ENCODE data around the gene MKI67.

DNA sequence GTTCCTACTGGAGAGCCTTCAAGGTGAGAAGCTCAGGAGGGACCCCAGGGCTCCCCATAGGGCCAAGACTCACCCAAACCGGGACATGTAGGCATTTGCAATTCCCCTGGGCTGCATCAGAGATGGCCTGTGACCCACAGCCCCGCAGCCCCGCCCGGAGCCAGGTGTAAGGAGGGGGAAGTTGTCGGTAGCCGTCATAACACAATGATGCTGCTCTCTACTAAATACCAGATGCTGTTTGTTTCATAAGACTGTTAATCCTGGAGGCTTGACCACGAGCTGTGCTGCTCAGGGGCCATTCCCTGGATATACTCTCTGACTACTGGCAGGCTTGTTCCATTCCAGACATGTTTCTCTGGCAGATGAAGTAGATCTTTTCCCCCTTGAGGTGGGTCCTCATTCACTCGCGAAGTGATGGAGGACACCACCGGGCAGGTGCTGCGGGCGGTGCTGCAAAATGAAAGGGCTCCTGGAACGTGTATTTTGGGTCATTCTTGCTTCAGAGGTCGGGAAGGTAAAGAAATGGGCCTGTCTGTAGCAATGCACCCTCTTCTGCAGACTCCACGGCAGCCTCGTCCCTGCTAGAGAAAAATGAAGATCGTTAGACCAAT, 61.1 kb downstream of the MKI67 start:
- no peak for TF ChIP-seq RFX5 (IDR thresholded peaks at IDR 0.05; ENCODE audit: low read depth, low read length)
- TF ChIP-seq POLR2A (IDR thresholded peaks at IDR 0.05; ENCODE audit: low read depth, low read length) = no peak
- TF ChIP-seq, protein P1, sequence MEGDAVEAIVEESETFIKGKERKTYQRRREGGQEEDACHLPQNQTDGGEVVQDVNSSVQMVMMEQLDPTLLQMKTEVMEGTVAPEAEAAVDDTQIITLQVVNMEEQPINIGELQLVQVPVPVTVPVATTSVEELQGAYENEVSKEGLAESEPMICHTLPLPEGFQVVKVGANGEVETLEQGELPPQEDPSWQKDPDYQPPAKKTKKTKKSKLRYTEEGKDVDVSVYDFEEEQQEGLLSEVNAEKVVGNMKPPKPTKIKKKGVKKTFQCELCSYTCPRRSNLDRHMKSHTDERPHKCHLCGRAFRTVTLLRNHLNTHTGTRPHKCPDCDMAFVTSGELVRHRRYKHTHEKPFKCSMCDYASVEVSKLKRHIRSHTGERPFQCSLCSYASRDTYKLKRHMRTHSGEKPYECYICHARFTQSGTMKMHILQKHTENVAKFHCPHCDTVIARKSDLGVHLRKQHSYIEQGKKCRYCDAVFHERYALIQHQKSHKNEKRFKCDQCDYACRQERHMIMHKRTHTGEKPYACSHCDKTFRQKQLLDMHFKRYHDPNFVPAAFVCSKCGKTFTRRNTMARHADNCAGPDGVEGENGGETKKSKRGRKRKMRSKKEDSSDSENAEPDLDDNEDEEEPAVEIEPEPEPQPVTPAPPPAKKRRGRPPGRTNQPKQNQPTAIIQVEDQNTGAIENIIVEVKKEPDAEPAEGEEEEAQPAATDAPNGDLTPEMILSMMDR (conservative IDR thresholded peaks at IDR 0.05; ENCODE audit: low read depth, low read length) = no peak
- TF ChIP-seq RAD21 (IDR thresholded peaks at IDR 0.05; ENCODE audit: low read length) = no peak
- no peak for TF ChIP-seq CEBPB (IDR thresholded peaks at IDR 0.05; ENCODE audit: low read depth, low read length)
